GM15510 (cell line): ENCODE results near the gene PLA2G4B.

Experiments used
- POLR2A ChIP-seq: IDR thresholded peaks from 3 replicates; pipeline ENCODE4 v1.6.1; 2011; ENCODE audit warnings: borderline replicate concordance; ENCODE audit not compliant: insufficient read length; ENCODE audit errors: extremely low read depth

The PLA2G4B gene

DNA sequence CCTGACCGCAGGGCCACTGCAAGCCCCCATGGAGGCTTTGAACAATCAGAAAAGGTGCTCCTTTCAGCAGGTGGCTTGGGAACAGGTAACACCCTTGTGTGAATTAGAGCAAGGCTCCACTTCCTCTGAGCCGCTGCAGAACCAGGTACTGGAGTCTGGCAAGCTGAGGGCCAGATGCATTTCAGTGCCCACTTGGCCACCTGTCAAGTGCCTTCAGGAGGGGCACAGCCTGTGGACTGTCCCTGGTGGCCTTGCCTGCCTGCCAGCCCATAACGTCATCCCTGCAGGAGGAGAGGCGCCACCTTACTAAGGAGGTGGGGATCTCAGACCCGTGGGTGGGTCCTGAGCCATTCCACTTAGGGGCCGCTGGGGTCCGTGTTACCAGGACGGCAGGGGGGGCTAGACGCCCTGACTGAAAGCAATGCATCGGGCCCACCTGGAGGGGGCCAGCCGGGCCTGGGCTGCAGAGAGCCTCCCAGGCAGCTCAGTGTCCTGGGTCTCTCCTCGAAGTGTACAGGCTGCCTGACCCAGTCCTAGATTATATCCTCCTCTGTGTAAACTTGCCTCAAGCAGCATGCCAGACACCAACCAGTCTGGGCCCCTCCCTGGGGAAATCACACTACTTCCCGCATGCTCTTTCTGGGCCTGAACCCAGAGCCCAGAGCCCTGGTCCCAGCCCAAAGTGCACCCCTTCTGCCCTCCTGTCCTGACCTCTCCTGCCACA is 39.1 kb downstream of the PLA2G4B start:
- TF ChIP-seq POLR2A, result no peak

DNA sequence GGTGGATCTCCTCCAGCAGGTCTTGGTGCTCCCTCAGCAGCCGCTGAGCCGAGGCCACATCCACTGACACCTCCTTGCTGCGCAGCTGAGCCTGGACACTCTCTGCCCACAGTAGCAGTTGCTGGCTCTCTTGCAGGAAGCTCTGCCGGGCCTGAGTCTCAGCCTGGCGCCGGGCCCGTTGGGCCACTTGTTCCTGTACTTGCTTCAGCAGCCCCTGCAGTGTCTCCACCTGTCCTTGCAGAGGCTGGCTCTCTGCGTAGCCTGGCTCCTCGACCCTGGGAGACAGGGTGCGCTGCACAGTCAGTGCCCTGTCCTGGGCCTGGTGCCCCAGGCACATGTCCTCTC is 39.7 kb downstream of the PLA2G4B start:
- no peak for TF ChIP-seq POLR2A

- TF ChIP-seq POLR2A, result no peak
Observed at GRCh38 chr15:41879321-41879845, 40.7 kb downstream of the PLA2G4B start.

- TF ChIP-seq POLR2A, result no peak
Observed at GRCh38 chr15:41880156-41880877, 41.7 kb downstream of the PLA2G4B start.

- TF ChIP-seq POLR2A, result no peak
Observed at GRCh38 chr15:41881086-41881485, 42.4 kb downstream of the PLA2G4B start.

DNA sequence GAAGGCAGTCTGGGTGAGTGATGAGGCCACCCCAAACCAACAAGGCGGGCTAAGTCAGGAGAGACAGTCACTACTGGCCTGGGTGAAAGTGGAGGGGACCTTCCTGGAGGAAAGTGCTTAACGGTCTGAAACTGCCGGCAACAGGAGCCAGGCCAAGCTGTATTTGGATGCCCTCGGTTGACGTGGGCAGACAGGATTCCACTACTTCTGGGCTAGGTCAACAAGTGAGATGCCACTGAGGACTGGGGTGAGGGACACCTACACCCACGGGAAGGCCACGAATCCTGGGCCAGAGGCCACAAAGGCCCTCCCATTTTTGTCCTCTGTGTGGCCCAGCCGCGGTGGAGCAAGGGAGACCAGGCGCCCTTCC is 42.9 kb downstream of the PLA2G4B start:
- no peak for TF ChIP-seq POLR2A

DNA sequence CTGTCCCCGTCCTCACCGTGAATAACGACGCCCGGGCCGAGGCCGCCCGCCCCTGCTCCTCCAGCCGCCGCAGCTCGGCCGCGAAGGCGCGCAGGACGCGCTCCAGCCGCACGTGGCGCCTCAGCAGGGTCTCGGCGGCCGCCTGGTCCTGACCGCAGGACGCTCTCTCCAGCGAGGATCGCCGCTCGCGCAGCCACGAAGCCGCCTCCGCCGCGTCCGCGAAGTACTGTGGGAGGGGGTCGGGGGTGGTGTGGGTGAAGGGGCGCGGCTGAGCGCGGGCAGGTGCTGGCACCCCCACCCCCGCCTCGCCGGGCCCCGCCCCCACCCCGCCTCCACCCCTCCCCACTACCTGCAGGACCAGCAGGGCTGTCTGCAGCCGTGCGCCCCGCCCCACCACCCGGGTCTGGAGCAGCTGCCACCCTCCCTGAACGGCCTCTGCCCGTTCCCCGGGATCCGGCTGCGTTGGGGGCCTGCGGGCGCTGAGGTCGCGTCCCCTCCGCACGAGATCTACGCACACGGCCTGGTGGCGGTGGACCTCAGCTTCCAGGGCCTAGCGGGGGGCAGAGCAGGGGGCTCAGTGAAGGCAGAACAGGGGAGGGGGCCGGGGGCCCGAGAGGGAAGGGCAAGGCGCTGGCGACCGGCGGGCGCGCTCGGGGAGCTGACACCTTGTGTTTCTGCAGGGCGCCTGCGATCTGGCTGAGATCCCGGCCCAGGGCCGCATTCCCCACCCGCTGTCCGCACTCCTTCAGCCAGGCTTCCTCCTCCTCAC is 43.5 kb downstream of the PLA2G4B start:
- TF ChIP-seq POLR2A, result no peak

- no peak for TF ChIP-seq POLR2A
Observed at GRCh38 chr15:41882689-41883483, 44.2 kb downstream of the PLA2G4B start.

- no peak for TF ChIP-seq POLR2A
Observed at GRCh38 chr15:41883484-41883825, 44.8 kb downstream of the PLA2G4B start.

DNA sequence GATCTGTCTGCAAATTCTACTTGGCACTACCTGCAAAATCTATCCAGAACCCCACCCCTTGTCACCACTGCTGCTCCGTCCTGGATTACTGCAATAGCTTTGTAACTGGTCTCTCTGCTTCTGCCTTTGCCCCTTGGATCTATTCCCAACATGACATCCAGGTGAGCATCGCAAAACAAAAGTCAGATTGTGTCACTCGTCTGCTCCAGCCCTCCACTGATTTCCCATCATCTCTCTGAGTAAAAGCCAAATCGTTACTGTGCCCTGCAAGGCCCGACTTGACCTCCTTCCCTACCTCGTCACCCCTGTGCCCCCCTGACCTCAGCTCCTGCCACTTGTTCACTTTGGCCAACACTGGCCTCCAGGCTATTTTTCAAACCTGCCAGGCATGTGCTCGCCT is 45.8 kb downstream of the PLA2G4B start:
- TF ChIP-seq POLR2A, result no peak

DNA sequence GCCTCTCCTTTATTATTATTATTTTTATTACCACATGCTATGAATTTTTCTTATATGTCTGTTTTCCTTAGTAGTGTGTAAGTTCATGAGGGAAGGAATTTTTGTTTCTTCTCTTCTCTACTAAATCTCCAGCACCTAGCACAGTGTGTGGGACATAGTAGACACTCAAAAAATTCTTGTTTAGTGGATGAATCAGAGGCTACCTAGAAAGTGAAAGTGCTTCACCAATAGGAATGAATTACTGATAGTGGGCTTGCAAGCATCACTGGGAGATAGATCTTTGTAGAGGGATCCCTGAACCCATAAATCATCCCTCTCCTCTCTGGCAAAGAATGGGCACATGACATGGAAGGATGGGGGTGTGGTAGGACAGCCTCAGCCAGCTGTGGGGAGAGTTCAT is 46.7 kb downstream of the PLA2G4B start:
- TF ChIP-seq POLR2A, result no peak

- TF ChIP-seq POLR2A, result no peak
Observed at GRCh38 chr15:41885841-41886240, 47.2 kb downstream of the PLA2G4B start.

DNA sequence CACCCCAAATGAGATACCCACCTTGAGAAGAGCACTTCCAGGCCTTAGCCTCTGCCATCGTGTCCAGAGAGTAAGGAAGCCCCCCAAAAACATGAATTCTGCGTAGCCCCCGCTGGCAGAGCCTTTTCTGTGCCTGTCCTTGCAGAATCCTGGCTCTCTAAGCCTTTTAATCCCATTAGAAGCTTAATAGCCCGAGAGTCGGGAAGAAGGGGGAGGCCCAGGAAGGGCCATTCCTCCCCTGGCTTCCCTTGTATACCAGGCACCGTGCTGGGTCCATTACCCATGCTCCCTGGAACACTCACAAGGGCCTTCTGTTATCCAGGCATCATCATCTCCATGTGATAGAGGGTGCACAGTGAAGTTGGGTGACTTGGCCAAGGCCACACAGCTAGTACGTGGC is 48.1 kb downstream of the PLA2G4B start:
- no peak for TF ChIP-seq POLR2A

- TF ChIP-seq POLR2A, result no peak
Observed at GRCh38 chr15:41887161-41887560, 48.5 kb downstream of the PLA2G4B start.

- no peak for TF ChIP-seq POLR2A
Observed at GRCh38 chr15:41887893-41888292, 49.2 kb downstream of the PLA2G4B start.
